Activated gamma-delta T cell treated with Interleukin-2 at 50 U/mL for 16 hours (primary cell): ENCODE results near the gene ZNF644.
"Not testable (repeated sequence)": the region's sequence is repeated elsewhere in the genome, so short reads cannot be mapped to it uniquely, and the experiment has no call there.

Source experiments
- DNase-seq: peaks from one replicate; pipeline ENCODE4 v3.0.0-alpha.2; 2020

ZNF644 gene

GRCh38 chr1:90924982-90925381 lies 96.9 kb downstream of the ZNF644 start:
- no peak for DNase-seq

GRCh38 chr1:90922996-90923395 lies 98.8 kb downstream of the ZNF644 start:
- no peak for DNase-seq

- no peak for DNase-seq
Observed at GRCh38 chr1:90922202-90922601, 99.6 kb downstream of the ZNF644 start.

GRCh38 chr1:90919900-90920299 lies 101.9 kb downstream of the ZNF644 start:
- no peak for DNase-seq

GRCh38 chr1:90919190-90919719 lies 102.6 kb downstream of the ZNF644 start:
- no peak for DNase-seq

GRCh38 chr1:90911353-90911752 lies 110.5 kb downstream of the ZNF644 start:
- DNase-seq, result no peak

- no peak for DNase-seq
Observed at GRCh38 chr1:90902672-90903071, 119.2 kb downstream of the ZNF644 start.

- DNase-seq, result no peak
Observed at GRCh38 chr1:90899263-90899662, 122.6 kb downstream of the ZNF644 start.

- not testable (repeated sequence) for DNase-seq
Observed at GRCh38 chr1:90893679-90894078, 128.2 kb downstream of the ZNF644 start.

GRCh38 chr1:90892884-90893283 lies 129.0 kb downstream of the ZNF644 start:
- DNase-seq, result not testable (repeated sequence)

- not testable (repeated sequence) for DNase-seq
Observed at GRCh38 chr1:90892196-90892595, 129.6 kb downstream of the ZNF644 start.

- not testable (repeated sequence) for DNase-seq
Observed at GRCh38 chr1:90891756-90892155, 130.1 kb downstream of the ZNF644 start.

- no peak for DNase-seq
Observed at GRCh38 chr1:90882221-90882620, 139.6 kb downstream of the ZNF644 start.

GRCh38 chr1:90881034-90881433 lies 140.8 kb downstream of the ZNF644 start:
- no peak for DNase-seq

- no peak for DNase-seq
Observed at GRCh38 chr1:90879281-90879680, 142.6 kb downstream of the ZNF644 start.

- DNase-seq, result no peak
Observed at GRCh38 chr1:90876101-90876500, 145.7 kb downstream of the ZNF644 start.
